Measurements from ENCODE around the gene PCDHA10.

- no peak for TF ChIP-seq CTCF (IDR thresholded peaks at IDR 0.05; ENCODE audit: low read depth, low read length)
- no peak for TF ChIP-seq EZH2phosphoT487 (IDR thresholded peaks at IDR 0.05; ENCODE audit: low read depth)
Observed at GRCh38 chr5:140857987-140858240, 2.2 kb downstream of the PCDHA10 start.

All from OCI-LY3 (cell line).